HepG2 (cell line): ENCODE results near the gene AQP11. TPM values are rescaled to one million over a fixed set of nuclear protein-coding genes. Genes with fewer than 3 reads are reported as not detected.

Experiments used
- ATAC-seq: fragments of 200-7000 bp; cut with Tn5 transposase; 3 replicates; pipeline ENCODE4 v1.9.1; 2020; ENCODE audit warnings: mild to moderate bottlenecking, moderate library complexity
- BruUV-seq: library from RNA; stranded (reverse); fragments of 400-500 nt; replicated peaks from 2 replicates; lab custom pipeline; 2021; lab: Mats Ljungman, UMichigan
- CTCF ChIA-PET: fragments of 300-600 bp; formaldehyde crosslinking; extraction: SDS; loops from one replicate; lab custom pipeline; 2021; ENCODE audit warnings: low total read pairs, inconsistent platforms, low intra/inter-chr PET ratio; lab: Yijun Ruan, JAX
- POLR2A ChIA-PET: fragments of 350-600 bp; sonication (Branson Sonifier 250); formaldehyde crosslinking; loops from one replicate; lab custom pipeline; 2020; ENCODE audit warnings: antibody characterized with exemption, inconsistent platforms; lab: Yijun Ruan, JAX
- DNase-seq: peaks from one replicate; pipeline ENCODE4 v3.0.0-alpha.2; 2015; ENCODE audit warnings: low spot score
- FAIRE-seq: peaks from 3 replicates; lab custom pipeline; 2011; peaks lifted over from hg19 to GRCh38; lab: Jason Lieb, UNC
- H2AFZ ChIP-seq: one replicate; pipeline ENCODE4 v1.6.1; 2011; ENCODE audit warnings: low read length, inconsistent platforms
- H3K27ac ChIP-seq: fragments of 300-600 bp; 3 replicates; pipeline ENCODE4 v1.8.0; 2011; ENCODE audit warnings: mixed run types, mild to moderate bottlenecking, mixed read lengths, low read length, inconsistent platforms; ENCODE audit not compliant: insufficient read depth; ENCODE audit errors: extremely low read length
- H3K27me3 ChIP-seq, 2 experiments: fragments of 200-600 bp in 1 of 2; 2 replicates in 1 of 2; 3 replicates in 1 of 2; pipeline versions ENCODE4 v1.6.0 to v1.8.0; 2011; ENCODE audit warnings: low read length in 2 of 2, mild to moderate bottlenecking in 2 of 2, moderate library complexity in 2 of 2, inconsistent platforms in 1 of 2; ENCODE audit not compliant: insufficient read depth in 2 of 2, control insufficient read depth in 1 of 2
- H3K36me3 ChIP-seq, 2 experiments: fragments of 200-600 bp in 1 of 2; replicated peaks in 1 of 2; 2 replicates in 1 of 2; 3 replicates in 1 of 2; pipeline versions ENCODE4 v1.5.1 to v1.8.0; 2011; ENCODE audit warnings: low read length in 2 of 2, inconsistent platforms in 1 of 2; ENCODE audit not compliant: insufficient read depth in 2 of 2, control insufficient read depth in 1 of 2
- H3K4me1 ChIP-seq: 2 replicates; pipeline ENCODE4 v1.5.1; 2012; ENCODE audit warnings: low read length, inconsistent platforms; ENCODE audit not compliant: insufficient read depth
- H3K4me2 ChIP-seq: 2 replicates; pipeline ENCODE4 v1.6.0; 2011; ENCODE audit warnings: low read depth, low read length, inconsistent platforms
- H3K4me3 ChIP-seq, 3 experiments: fragments of 200-600 bp in 1 of 3; sonication (generic), shearing (Covaris generic) in 1 of 3; replicated peaks in 1 of 3; 2 replicates each; pipeline ENCODE4 v1.5.1; 2011 to 2016; ENCODE audit warnings: low read length in 3 of 3, inconsistent platforms in 2 of 3, low read depth in 2 of 3, mild to moderate bottlenecking in 2 of 3, control low read depth in 1 of 3, mixed read lengths in 1 of 3; ENCODE audit not compliant: insufficient read depth in 1 of 3
- H3K79me2 ChIP-seq: one replicate; pipeline ENCODE4 v1.6.1; 2011; ENCODE audit warnings: low read length, inconsistent platforms; ENCODE audit not compliant: insufficient read depth
- H3K9ac ChIP-seq: 2 replicates; pipeline ENCODE4 v1.6.0; 2011; ENCODE audit warnings: mild to moderate bottlenecking, low read depth, low read length, inconsistent platforms; ENCODE audit not compliant: insufficient read depth
- H3K9me3 ChIP-seq: 2 replicates; pipeline ENCODE4 v1.5.1; 2012; ENCODE audit warnings: mild to moderate bottlenecking, low read length
- H4K20me1 ChIP-seq: 2 replicates; pipeline ENCODE4 v1.6.0; 2011; ENCODE audit warnings: inconsistent platforms, mild to moderate bottlenecking, low read length, moderate library complexity; ENCODE audit not compliant: insufficient read depth
- ARNT2 ChIP-seq: sonication (generic); formaldehyde crosslinking; IDR thresholded peaks from 2 replicates; pipeline ENCODE4 v1.8.0; 2022; ENCODE audit warnings: mild to moderate bottlenecking, low read depth, missing genetic modification reagents, moderate library complexity
- ATM ChIP-seq: fragments of 450-650 bp; IDR thresholded peaks from 2 replicates; pipeline ENCODE4 v1.7.1; 2017; ENCODE audit warnings: mild to moderate bottlenecking, borderline replicate concordance
- IRX3 ChIP-seq: sonication (generic); formaldehyde crosslinking; IDR thresholded peaks from 2 replicates; pipeline ENCODE4 v1.8.1; 2023; ENCODE audit warnings: mild to moderate bottlenecking, low read depth, missing genetic modification reagents, borderline replicate concordance
- MAFF ChIP-seq: IDR thresholded peaks from 2 replicates; pipeline ENCODE4 v1.6.1; 2011; ENCODE audit warnings: low read depth, low read length, improper control_type of control experiment
- MAFG ChIP-seq: sonication (generic); formaldehyde crosslinking; IDR thresholded peaks from 2 replicates; pipeline ENCODE4 v1.5.1; 2020; ENCODE audit warnings: mild to moderate bottlenecking, missing genetic modification reagents
- MAFK ChIP-seq, 2 experiments: IDR thresholded peaks in 1 of 2; conservative IDR thresholded peaks in 1 of 2; 2 replicates each; pipeline ENCODE4 v1.6.1; 2011; ENCODE audit warnings: improper control_type of control experiment in 2 of 2, low read length in 2 of 2
- MEF2D ChIP-seq: sonication (generic); formaldehyde crosslinking; IDR thresholded peaks from 2 replicates; pipeline ENCODE4 v1.5.1; 2020; ENCODE audit warnings: mild to moderate bottlenecking, missing genetic modification reagents
- POLR2AphosphoS5 ChIP-seq: IDR thresholded peaks from 2 replicates; pipeline ENCODE4 v1.6.1; 2012; ENCODE audit warnings: low read depth, low read length
- SOX13 ChIP-seq, 3 experiments: fragments of 450-650 bp in 1 of 3; sonication (generic) in 1 of 3; formaldehyde crosslinking in 1 of 3; IDR thresholded peaks in 2 of 3; conservative IDR thresholded peaks in 1 of 3; 2 replicates each; pipeline versions ENCODE4 v1.5.0 to v1.6.1; 2016 to 2020; ENCODE audit warnings: antibody characterized with exemption in 1 of 3, mild to moderate bottlenecking in 1 of 3, missing compliant biosample characterization in 1 of 3, missing genetic modification reagents in 1 of 3, moderate library complexity in 1 of 3
- TEAD3 ChIP-seq: optimal IDR thresholded peaks from 2 replicates; pipeline ENCODE3; 2016; ENCODE audit warnings: borderline replicate concordance
- THAP11 ChIP-seq: IDR thresholded peaks from 2 replicates; pipeline ENCODE4 v1.6.1; 2016; ENCODE audit warnings: missing biosample characterization, missing genetic modification reagents
- THYN1 ChIP-seq: sonication (generic); formaldehyde crosslinking; IDR thresholded peaks from 2 replicates; pipeline ENCODE4 v1.8.1; 2023; ENCODE audit warnings: low read depth, mild to moderate bottlenecking, moderate library complexity, missing genetic modification reagents, borderline replicate concordance
- ZNF207 ChIP-seq: fragments of 450-650 bp; IDR thresholded peaks from 2 replicates; pipeline ENCODE4 v1.6.1; 2016; ENCODE audit warnings: antibody characterized with exemption, borderline replicate concordance
- ZNF253 ChIP-seq: sonication (generic); formaldehyde crosslinking; IDR thresholded peaks from 2 replicates; pipeline ENCODE4 v1.8.0; 2022; ENCODE audit warnings: mild to moderate bottlenecking, missing genetic modification reagents, borderline replicate concordance
- ZNF343 ChIP-seq: sonication (generic); formaldehyde crosslinking; IDR thresholded peaks from 2 replicates; pipeline ENCODE4 v1.4.0; 2020; ENCODE audit warnings: mild to moderate bottlenecking, missing genetic modification reagents
- ZNF878 ChIP-seq: sonication (generic); formaldehyde crosslinking; IDR thresholded peaks from 2 replicates; pipeline ENCODE4 v1.8.1; 2023; ENCODE audit warnings: mild to moderate bottlenecking, missing genetic modification reagents, moderate library complexity
- WGBS: methylation state at CpG from one replicate; pipeline ENCODE4 v1.1.6; 2017; ENCODE audit warnings: low lambda C conversion rate; 5-methylcytosine and 5-hydroxymethylcytosine counted together
- in situ Hi-C: cut with HindIII; loops from 2 replicates; pipeline ENCODE4 v1.10.0; 2017; ENCODE audit warnings: low pct_unique_long_range_greater_than_20kb; ENCODE audit not compliant: extremely low pct_ligation_motif_present
- intact Hi-C: fragments of 100-400 bp; cut with micrococcal nuclease; formaldehyde crosslinking; loops from one replicate; pipeline ENCODE4 v1.10.0; 2022; ENCODE audit not compliant: unreplicated experiment
- polyA plus RNA-seq, 8 experiments: library from polyadenylated mRNA; depleted of rRNA in 3 of 8; stranded (reverse) in 7 of 8; unstranded in 1 of 8; fragments of >200 nt; fragmentation: Illumina TruSeq in 4 of 8; extraction: Trizol in 4 of 8; gene quantifications; 2 replicates each; pipeline versions ENCODE4 v1.2.1 to v1.2.3, GENCODE V29; 2011 to 2016; ENCODE audit warnings: low read depth in 4 of 8, missing spikeins in 1 of 8, mixed read lengths in 1 of 8; ENCODE audit not compliant: insufficient read depth in 1 of 8
- total RNA-seq, 5 experiments: library from RNA; depleted of rRNA; stranded (reverse); fragments of >200 nt; fragmentation: Illumina TruSeq; extraction: Trizol; gene quantifications; 2 replicates each; pipeline ENCODE4 v1.2.3, GENCODE V29; 2016; ENCODE audit warnings: low read depth in 1 of 5
- TF ChIP-seq, protein P1 (sequence below): sonication (generic); formaldehyde crosslinking; IDR thresholded peaks from 2 replicates; pipeline ENCODE4 v1.4.0; 2020; ENCODE audit warnings: mild to moderate bottlenecking, missing genetic modification reagents, borderline replicate concordance
- TF ChIP-seq, protein P2 (sequence below): sonication (generic); formaldehyde crosslinking; IDR thresholded peaks from 2 replicates; pipeline ENCODE4 v1.4.0; 2020; ENCODE audit warnings: missing genetic modification reagents, borderline replicate concordance

The AQP11 gene
- total and polyA plus RNA-seq, 2 of the 13 experiments (the other 11 are each of a cell fraction or from before 2014, with no cell fraction given) = 10.4 to 15.3 TPM

GRCh38 chr11:77569676-77570070, 20.1 kb upstream of the AQP11 start:
- Histone ChIP-seq H3K4me1 (no peaks in the 10 kb centered on the region), H2AFZ (no peak overlapping the region), H3K27ac (no peak overlapping the region), H3K36me3 (no peaks in the 10 kb centered on the region), H3K4me2 (no peak overlapping the region), H4K20me1 (no peaks in the 10 kb centered on the region), H3K79me2 (no peaks in the 10 kb centered on the region), H3K27me3 (no peaks in the 10 kb centered on the region), H3K9ac (no peak overlapping the region), H3K4me3 (no peak overlapping the region), H3K9me3 (no peaks in the 10 kb centered on the region)
- DNase-seq (no peak), ATAC-seq (no peak), FAIRE-seq (no peak)
- intact Hi-C loops (no loop called here), in situ Hi-C loops (no loop called here)
- ChIA-PET POLR2A (no interaction called here), CTCF (no interaction called here)
- 84% methylated on average over 2 of the region's 2 CpGs for WGBS
- no peak for TF ChIP-seq THAP11 (CRISPR knock-in tag)
- no peak for TF ChIP-seq SOX13 (IDR thresholded peaks at IDR 0.05)
- TF ChIP-seq SOX13 (CRISPR knock-in tag; conservative IDR thresholded peaks at IDR 0.05 in 1 of 2, IDR thresholded peaks at IDR 0.05 in 1 of 2) = no peak
- no peak for TF ChIP-seq MEF2D (CRISPR knock-in tag)
- TF ChIP-seq TEAD3 (CRISPR knock-in tag) = no peak
- TF ChIP-seq, protein P1, sequence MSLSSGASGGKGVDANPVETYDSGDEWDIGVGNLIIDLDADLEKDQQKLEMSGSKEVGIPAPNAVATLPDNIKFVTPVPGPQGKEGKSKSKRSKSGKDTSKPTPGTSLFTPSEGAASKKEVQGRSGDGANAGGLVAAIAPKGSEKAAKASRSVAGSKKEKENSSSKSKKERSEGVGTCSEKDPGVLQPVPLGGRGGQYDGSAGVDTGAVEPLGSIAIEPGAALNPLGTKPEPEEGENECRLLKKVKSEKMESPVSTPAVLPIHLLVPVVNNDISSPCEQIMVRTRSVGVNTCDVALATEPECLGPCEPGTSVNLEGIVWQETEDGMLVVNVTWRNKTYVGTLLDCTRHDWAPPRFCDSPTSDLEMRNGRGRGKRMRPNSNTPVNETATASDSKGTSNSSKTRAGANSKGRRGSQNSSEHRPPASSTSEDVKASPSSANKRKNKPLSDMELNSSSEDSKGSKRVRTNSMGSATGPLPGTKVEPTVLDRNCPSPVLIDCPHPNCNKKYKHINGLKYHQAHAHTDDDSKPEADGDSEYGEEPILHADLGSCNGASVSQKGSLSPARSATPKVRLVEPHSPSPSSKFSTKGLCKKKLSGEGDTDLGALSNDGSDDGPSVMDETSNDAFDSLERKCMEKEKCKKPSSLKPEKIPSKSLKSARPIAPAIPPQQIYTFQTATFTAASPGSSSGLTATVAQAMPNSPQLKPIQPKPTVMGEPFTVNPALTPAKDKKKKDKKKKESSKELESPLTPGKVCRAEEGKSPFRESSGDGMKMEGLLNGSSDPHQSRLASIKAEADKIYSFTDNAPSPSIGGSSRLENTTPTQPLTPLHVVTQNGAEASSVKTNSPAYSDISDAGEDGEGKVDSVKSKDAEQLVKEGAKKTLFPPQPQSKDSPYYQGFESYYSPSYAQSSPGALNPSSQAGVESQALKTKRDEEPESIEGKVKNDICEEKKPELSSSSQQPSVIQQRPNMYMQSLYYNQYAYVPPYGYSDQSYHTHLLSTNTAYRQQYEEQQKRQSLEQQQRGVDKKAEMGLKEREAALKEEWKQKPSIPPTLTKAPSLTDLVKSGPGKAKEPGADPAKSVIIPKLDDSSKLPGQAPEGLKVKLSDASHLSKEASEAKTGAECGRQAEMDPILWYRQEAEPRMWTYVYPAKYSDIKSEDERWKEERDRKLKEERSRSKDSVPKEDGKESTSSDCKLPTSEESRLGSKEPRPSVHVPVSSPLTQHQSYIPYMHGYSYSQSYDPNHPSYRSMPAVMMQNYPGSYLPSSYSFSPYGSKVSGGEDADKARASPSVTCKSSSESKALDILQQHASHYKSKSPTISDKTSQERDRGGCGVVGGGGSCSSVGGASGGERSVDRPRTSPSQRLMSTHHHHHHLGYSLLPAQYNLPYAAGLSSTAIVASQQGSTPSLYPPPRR (CRISPR knock-in tag) = no peak
- TF ChIP-seq MAFG (CRISPR knock-in tag) = no peak
- TF ChIP-seq ATM = no peak
- no peak for TF ChIP-seq THYN1
- TF ChIP-seq MAFK (conservative IDR thresholded peaks at IDR 0.05 in 1 of 2, IDR thresholded peaks at IDR 0.05 in 1 of 2; ENCODE audit: low read length in 2 of 2) = peak; percentile 87 to 95
- no peak for TF ChIP-seq ZNF253 (CRISPR knock-in tag)
- no peak for TF ChIP-seq ZNF343
- peak; percentile 90 for TF ChIP-seq MAFF
- no peak for TF ChIP-seq ZNF207
- no peak for TF ChIP-seq ARNT2 (CRISPR knock-in tag)
- TF ChIP-seq ZNF878 (CRISPR knock-in tag) = no peak
- no peak for TF ChIP-seq IRX3 (CRISPR knock-in tag)
- TF ChIP-seq, protein P2, sequence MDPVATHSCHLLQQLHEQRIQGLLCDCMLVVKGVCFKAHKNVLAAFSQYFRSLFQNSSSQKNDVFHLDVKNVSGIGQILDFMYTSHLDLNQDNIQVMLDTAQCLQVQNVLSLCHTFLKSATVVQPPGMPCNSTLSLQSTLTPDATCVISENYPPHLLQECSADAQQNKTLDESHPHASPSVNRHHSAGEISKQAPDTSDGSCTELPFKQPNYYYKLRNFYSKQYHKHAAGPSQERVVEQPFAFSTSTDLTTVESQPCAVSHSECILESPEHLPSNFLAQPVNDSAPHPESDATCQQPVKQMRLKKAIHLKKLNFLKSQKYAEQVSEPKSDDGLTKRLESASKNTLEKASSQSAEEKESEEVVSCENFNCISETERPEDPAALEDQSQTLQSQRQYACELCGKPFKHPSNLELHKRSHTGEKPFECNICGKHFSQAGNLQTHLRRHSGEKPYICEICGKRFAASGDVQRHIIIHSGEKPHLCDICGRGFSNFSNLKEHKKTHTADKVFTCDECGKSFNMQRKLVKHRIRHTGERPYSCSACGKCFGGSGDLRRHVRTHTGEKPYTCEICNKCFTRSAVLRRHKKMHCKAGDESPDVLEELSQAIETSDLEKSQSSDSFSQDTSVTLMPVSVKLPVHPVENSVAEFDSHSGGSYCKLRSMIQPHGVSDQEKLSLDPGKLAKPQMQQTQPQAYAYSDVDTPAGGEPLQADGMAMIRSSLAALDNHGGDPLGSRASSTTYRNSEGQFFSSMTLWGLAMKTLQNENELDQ = no peak
- no peak for TF ChIP-seq POLR2AphosphoS5
- BruUV-seq = no TSS peak
